ENCODE measurements around the gene PRIM2.
"Not testable (repeated sequence)": the region's sequence is repeated elsewhere in the genome, so short reads cannot be mapped to it uniquely, and the experiment has no call there.

DNA sequence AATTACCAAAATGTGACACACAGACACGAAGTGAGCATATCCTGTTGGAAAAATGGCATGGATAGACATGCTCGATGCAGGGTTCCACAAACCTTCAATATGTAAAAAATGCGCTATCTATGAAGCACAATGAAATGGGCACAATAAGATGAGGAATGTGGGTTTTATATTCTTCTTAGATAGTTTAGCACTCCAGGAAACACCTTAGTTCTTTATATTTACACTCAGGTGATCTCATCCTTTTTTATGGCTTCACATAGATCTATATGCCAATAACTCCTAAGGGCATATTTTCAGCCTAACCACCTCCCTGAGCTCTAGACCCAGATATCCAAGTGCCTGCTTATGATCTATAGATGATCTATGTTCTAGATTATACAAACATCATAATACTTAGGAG lies 244.8 kb downstream of the PRIM2 start:
- TF ChIP-seq, protein P1, sequence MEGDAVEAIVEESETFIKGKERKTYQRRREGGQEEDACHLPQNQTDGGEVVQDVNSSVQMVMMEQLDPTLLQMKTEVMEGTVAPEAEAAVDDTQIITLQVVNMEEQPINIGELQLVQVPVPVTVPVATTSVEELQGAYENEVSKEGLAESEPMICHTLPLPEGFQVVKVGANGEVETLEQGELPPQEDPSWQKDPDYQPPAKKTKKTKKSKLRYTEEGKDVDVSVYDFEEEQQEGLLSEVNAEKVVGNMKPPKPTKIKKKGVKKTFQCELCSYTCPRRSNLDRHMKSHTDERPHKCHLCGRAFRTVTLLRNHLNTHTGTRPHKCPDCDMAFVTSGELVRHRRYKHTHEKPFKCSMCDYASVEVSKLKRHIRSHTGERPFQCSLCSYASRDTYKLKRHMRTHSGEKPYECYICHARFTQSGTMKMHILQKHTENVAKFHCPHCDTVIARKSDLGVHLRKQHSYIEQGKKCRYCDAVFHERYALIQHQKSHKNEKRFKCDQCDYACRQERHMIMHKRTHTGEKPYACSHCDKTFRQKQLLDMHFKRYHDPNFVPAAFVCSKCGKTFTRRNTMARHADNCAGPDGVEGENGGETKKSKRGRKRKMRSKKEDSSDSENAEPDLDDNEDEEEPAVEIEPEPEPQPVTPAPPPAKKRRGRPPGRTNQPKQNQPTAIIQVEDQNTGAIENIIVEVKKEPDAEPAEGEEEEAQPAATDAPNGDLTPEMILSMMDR (optimal IDR thresholded peaks at IDR 0.05 in 1 of 3, IDR thresholded peaks at IDR 0.05 in 1 of 3, conservative IDR thresholded peaks at IDR 0.05 in 1 of 3; ENCODE audit: extremely low read depth in 1 of 3, insufficient read depth in 2 of 3, low read length in 3 of 3): not testable (repeated sequence)
- not testable (repeated sequence) for TF ChIP-seq EZH2 (IDR thresholded peaks at IDR 0.05; ENCODE audit: low read length)

Data from keratinocyte (primary cell).